ENCODE results near the gene BANF2.

- no peak for TF ChIP-seq POLR2A (IDR thresholded peaks at IDR 0.05; ENCODE audit: extremely low read depth, insufficient read length)
- TF ChIP-seq CTCF (IDR thresholded peaks at IDR 0.05; ENCODE audit: low read depth, low read length), result no peak
Measured at GRCh38 chr20:17742731-17743130, 43.0 kb downstream of the BANF2 start.
